Measurements from ENCODE around the gene PCDHGA6. TPM values are rescaled to one million over a fixed set of nuclear protein-coding genes. Genes with fewer than 3 reads are reported as not detected.

PCDHGA6 gene
- total RNA-seq, 1 donor from 2014 or later, result 0.49 TPM

DNA sequence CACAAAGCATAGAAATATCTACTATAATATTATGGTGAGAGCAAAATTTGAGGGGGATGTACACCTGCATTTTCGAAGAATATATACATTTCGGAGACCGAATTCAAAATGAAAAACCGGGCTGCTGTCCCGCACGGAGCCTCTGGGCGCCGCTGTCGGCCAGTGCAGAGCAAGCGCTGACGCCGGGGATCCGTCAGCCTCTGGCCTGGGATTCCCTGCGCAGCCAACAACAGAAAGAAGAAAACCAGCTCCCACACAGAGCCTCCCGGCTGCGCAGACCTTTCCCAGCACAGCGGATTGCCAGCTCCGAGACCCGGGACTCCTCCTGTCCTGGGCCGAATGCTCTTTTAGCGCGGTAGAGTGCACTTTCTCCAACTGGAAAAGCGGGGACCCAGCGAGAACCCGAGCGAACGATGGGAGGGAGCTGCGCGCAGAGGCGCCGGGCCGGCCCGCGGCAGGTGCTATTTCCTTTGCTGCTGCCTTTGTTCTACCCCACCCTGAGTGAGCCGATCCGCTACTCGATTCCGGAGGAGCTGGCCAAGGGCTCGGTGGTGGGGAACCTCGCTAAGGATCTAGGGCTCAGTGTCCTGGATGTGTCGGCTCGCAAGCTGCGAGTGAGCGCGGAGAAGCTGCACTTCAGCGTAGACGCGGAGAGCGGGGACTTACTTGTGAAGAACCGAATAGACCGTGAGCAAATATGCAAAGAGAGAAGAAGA lies 34.3 kb downstream of the PCDHGA6 start, which contains the start of gene PCDHGB6:
Gene PCDHGB6, plus strand, starts transcription at position 232 of the 716 bp plus-strand sequence. Its CDS starts 182 bp downstream, at position 414.
- peaks cover 30% of the 10 kb centered on the region for H3K4me1 Mint-ChIP-seq
- H3K4me3 Mint-ChIP-seq, result peak within 1 kb of the TSS; percentile 91
- H3K27ac Mint-ChIP-seq (ENCODE audit: unreplicated experiment), result peak within 1 kb of the TSS; percentile 97
- TF ChIP-seq, protein P1, sequence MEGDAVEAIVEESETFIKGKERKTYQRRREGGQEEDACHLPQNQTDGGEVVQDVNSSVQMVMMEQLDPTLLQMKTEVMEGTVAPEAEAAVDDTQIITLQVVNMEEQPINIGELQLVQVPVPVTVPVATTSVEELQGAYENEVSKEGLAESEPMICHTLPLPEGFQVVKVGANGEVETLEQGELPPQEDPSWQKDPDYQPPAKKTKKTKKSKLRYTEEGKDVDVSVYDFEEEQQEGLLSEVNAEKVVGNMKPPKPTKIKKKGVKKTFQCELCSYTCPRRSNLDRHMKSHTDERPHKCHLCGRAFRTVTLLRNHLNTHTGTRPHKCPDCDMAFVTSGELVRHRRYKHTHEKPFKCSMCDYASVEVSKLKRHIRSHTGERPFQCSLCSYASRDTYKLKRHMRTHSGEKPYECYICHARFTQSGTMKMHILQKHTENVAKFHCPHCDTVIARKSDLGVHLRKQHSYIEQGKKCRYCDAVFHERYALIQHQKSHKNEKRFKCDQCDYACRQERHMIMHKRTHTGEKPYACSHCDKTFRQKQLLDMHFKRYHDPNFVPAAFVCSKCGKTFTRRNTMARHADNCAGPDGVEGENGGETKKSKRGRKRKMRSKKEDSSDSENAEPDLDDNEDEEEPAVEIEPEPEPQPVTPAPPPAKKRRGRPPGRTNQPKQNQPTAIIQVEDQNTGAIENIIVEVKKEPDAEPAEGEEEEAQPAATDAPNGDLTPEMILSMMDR (conservative IDR thresholded peaks at IDR 0.05), result peak; percentile 82
- H3K9me3 Mint-ChIP-seq, result peaks cover 34% of the 10 kb centered on the region
- peaks cover 16% of the 10 kb centered on the region for H3K27me3 Mint-ChIP-seq (ENCODE audit: low read depth)
- H3K36me3 Mint-ChIP-seq (ENCODE audit: low read depth), result peaks cover 49% of the 10 kb centered on the region
- peak; percentile 81 for DNase-seq (ENCODE audit: low read depth, low spot score)

DNA sequence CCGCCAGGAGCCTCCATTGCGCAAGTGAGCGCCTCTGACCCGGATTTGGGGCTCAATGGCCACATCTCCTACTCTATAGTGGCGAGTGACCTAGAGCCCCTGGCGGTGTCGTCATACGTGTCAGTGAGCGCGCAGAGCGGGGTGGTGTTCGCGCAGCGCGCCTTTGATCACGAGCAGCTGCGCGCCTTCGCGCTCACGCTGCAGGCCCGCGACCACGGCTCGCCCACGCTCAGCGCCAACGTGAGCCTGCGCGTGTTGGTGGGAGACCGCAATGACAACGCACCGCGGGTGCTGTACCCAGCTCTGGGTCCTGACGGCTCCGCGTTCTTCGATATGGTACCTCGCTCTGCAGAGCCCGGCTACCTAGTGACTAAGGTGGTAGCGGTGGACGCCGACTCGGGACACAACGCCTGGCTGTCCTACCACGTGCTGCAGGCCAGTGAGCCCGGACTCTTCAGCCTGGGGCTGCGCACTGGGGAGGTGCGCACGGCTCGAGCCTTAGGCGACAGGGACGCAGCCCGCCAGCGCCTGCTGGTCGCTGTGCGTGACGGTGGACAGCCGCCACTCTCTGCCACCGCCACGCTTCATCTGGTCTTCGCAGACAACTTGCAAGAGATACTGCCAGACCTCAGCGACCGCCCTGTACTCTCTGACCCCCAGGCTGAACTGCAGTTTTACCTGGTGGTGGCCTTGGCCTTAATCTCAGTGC lies 36.1 kb downstream of the PCDHGA6 start:
- peaks cover 44% of the 10 kb centered on the region for H3K4me1 Mint-ChIP-seq
- H3K27ac Mint-ChIP-seq (ENCODE audit: unreplicated experiment), result no peak overlapping the region
- peak overlapping the region; percentile 81 for H3K4me3 Mint-ChIP-seq
- peaks cover 62% of the 10 kb centered on the region for H3K36me3 Mint-ChIP-seq (ENCODE audit: low read depth)
- peaks cover 33% of the 10 kb centered on the region for H3K9me3 Mint-ChIP-seq
- peaks cover 22% of the 10 kb centered on the region for H3K27me3 Mint-ChIP-seq (ENCODE audit: low read depth)
- no peak for DNase-seq (ENCODE audit: low read depth, low spot score)
- TF ChIP-seq, protein P1 (conservative IDR thresholded peaks at IDR 0.05), result no peak

GRCh38 chr5:141411575-141411974 lies 37.9 kb downstream of the PCDHGA6 start:
- H3K4me1 Mint-ChIP-seq, result peaks cover 44% of the 10 kb centered on the region
- TF ChIP-seq, protein P1 (conservative IDR thresholded peaks at IDR 0.05), result no peak
- peaks cover 69% of the 10 kb centered on the region for H3K36me3 Mint-ChIP-seq (ENCODE audit: low read depth)
- no peak for DNase-seq (ENCODE audit: low read depth, low spot score)
- peaks cover 22% of the 10 kb centered on the region for H3K27me3 Mint-ChIP-seq (ENCODE audit: low read depth)
- peaks cover 32% of the 10 kb centered on the region for H3K9me3 Mint-ChIP-seq
- no peak overlapping the region for H3K27ac Mint-ChIP-seq (ENCODE audit: unreplicated experiment)
- H3K4me3 Mint-ChIP-seq, result peak overlapping the region; percentile 31

GRCh38 chr5:141412854-141413539 lies 39.3 kb downstream of the PCDHGA6 start, which contains the start of gene PCDHGA10:
Gene PCDHGA10 (plus strand): TSS chr5:141412987. CDS start chr5:141413176, 189 bp downstream.
- H3K36me3 Mint-ChIP-seq (ENCODE audit: low read depth), result peaks cover 73% of the 10 kb centered on the region

More at GRCh38 chr5:141412854-141413539, 39.3 kb downstream of the PCDHGA6 start, which contains the start of gene PCDHGA10:
- Mint-ChIP-seq H3K4me3 (peak within 1 kb of the TSS; percentile 94), H3K4me1 (peaks cover 38% of the 10 kb centered on the region), H3K27me3 (ENCODE audit: low read depth) (peaks cover 22% of the 10 kb centered on the region), H3K27ac (ENCODE audit: unreplicated experiment) (peak within 1 kb of the TSS; percentile 75), H3K9me3 (peaks cover 34% of the 10 kb centered on the region)
- TF ChIP-seq, protein P1 (conservative IDR thresholded peaks at IDR 0.05), result peak; percentile 76
- peak; percentile 37 for DNase-seq (ENCODE audit: low read depth, low spot score)

All from neural crest cell (in vitro differentiated cells).